ENCODE data around the gene AP2A1. TPM values are rescaled to one million over a fixed set of nuclear protein-coding genes. Genes with fewer than 3 reads are reported as not detected.

The AP2A1 gene
- total and polyA plus RNA-seq, 2 of the 13 experiments (the other 11 are each of a cell fraction or from before 2014, with no cell fraction given), result 22.7 to 39.7 TPM

- TF ChIP-seq ZNF501 (CRISPR knock-in tag; IDR thresholded peaks at IDR 0.05), result no peak
Observed at GRCh38 chr19:49782515-49782914, 15.7 kb downstream of the AP2A1 start (continued).

DNA sequence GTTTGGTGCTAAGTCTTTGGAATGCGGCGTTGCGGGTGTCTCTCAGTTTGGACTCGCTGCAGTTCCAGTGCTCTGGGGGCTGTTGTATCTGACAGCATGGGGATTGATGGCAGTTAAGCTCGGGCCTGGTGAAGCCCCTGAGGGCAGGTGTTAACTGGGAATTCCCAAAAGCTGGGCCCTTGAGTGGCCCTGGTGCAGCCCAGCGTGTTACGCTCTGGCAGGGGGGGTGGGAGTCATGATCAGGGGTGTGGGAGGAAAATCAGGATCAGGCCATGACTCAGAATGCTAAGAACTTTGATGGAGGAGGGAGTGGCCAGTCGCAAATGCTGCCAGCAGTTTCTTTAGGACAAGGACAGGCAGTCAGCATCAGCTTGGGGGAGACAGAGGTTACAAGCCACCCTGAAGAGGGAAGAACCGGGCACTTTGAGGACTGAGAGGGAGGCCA, 19.6 kb downstream of the AP2A1 start:
- DNase-seq (ENCODE audit: low spot score) (no peak), ATAC-seq (no peak), FAIRE-seq (no peak)
- Histone ChIP-seq H3K4me3 (replicated peaks in 1 of 3; ENCODE audit: insufficient read depth in 1 of 3, low read depth in 2 of 3, low read length in 3 of 3) (no peak overlapping the region), H3K4me1 (ENCODE audit: insufficient read depth, low read length) (peaks cover 6% of the 10 kb centered on the region), H3K79me2 (ENCODE audit: insufficient read depth, low read length) (no peaks in the 10 kb centered on the region), H3K27me3 (ENCODE audit: control insufficient read depth in 1 of 2, insufficient read depth in 2 of 2, low read length in 2 of 2) (no peaks in the 10 kb centered on the region), H4K20me1 (ENCODE audit: insufficient read depth, low read length) (no peaks in the 10 kb centered on the region), H2AFZ (ENCODE audit: low read length) (no peak overlapping the region), H3K9ac (ENCODE audit: insufficient read depth, low read depth, low read length) (no peak overlapping the region), H3K27ac (ENCODE audit: extremely low read length, insufficient read depth, low read length) (no peak overlapping the region), H3K9me3 (ENCODE audit: low read length) (no peaks in the 10 kb centered on the region), H3K36me3 (replicated peaks in 1 of 2; ENCODE audit: control insufficient read depth in 1 of 2, insufficient read depth in 2 of 2, low read length in 2 of 2) (peaks cover 17 to 31% of the 10 kb centered on the region in 2 experiments; a peak in 4 of 5 replicates), H3K4me2 (ENCODE audit: low read depth, low read length) (no peak overlapping the region)
- 96% methylated on average over 9 of the region's 9 CpGs for WGBS (ENCODE audit: low lambda C conversion rate)
- ChIA-PET CTCF (ENCODE audit: low intra/inter-chr PET ratio, low total read pairs) (no interaction called here), POLR2A (no interaction called here)
- in situ Hi-C loops (cut with HindIII; ENCODE audit: extremely low pct_ligation_motif_present, low pct_unique_long_range_greater_than_20kb), result no loop called here
- BruUV-seq (replicated peaks), result no TSS peak
- TF ChIP-seq RBAK (CRISPR knock-in tag; IDR thresholded peaks at IDR 0.05) (no peak), ZFP90 (CRISPR knock-in tag; IDR thresholded peaks at IDR 0.05; ENCODE audit: borderline replicate concordance) (no peak), ZNF790 (CRISPR knock-in tag; IDR thresholded peaks at IDR 0.05; ENCODE audit: borderline replicate concordance) (no peak)
- TF ChIP-seq, protein P1, sequence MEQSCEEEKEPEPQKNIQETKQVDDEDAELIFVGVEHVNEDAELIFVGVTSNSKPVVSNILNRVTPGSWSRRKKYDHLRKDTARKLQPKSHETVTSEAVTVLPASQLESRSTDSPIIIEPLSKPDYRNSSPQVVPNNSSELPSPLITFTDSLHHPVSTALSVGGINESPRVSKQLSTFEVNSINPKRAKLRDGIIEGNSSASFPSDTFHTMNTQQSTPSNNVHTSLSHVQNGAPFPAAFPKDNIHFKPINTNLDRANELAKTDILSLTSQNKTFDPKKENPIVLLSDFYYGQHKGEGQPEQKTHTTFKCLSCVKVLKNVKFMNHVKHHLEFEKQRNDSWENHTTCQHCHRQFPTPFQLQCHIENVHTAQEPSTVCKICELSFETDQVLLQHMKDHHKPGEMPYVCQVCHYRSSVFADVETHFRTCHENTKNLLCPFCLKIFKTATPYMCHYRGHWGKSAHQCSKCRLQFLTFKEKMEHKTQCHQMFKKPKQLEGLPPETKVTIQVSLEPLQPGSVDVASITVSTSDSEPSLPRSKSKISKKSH (CRISPR knock-in tag; IDR thresholded peaks at IDR 0.05; ENCODE audit: borderline replicate concordance), result no peak
- intact Hi-C loops (cut with micrococcal nuclease; ENCODE audit: unreplicated experiment), result no loop called here

- Histone ChIP-seq H4K20me1 (ENCODE audit: insufficient read depth, low read length) (no peaks in the 10 kb centered on the region), H3K9me3 (ENCODE audit: low read length) (no peaks in the 10 kb centered on the region), H3K4me2 (ENCODE audit: low read depth, low read length) (no peak overlapping the region), H3K4me3 (replicated peaks in 1 of 3; ENCODE audit: insufficient read depth in 1 of 3, low read depth in 2 of 3, low read length in 3 of 3) (no peak overlapping the region), H3K27ac (ENCODE audit: extremely low read length, insufficient read depth, low read length) (no peak overlapping the region), H3K27me3 (ENCODE audit: control insufficient read depth in 1 of 2, insufficient read depth in 2 of 2, low read length in 2 of 2) (no peaks in the 10 kb centered on the region), H2AFZ (ENCODE audit: low read length) (no peak overlapping the region), H3K79me2 (ENCODE audit: insufficient read depth, low read length) (no peaks in the 10 kb centered on the region), H3K4me1 (ENCODE audit: insufficient read depth, low read length) (no peaks in the 10 kb centered on the region), H3K36me3 (replicated peaks in 1 of 2; ENCODE audit: control insufficient read depth in 1 of 2, insufficient read depth in 2 of 2, low read length in 2 of 2) (peaks cover 19 to 32% of the 10 kb centered on the region in 2 experiments; a peak in 4 of 5 replicates), H3K9ac (ENCODE audit: insufficient read depth, low read depth, low read length) (no peak overlapping the region)
- DNase-seq (ENCODE audit: low spot score) (no peak), FAIRE-seq (no peak), ATAC-seq (no peak)
- in situ Hi-C loops (cut with HindIII; ENCODE audit: extremely low pct_ligation_motif_present, low pct_unique_long_range_greater_than_20kb) (no loop called here), intact Hi-C loops (cut with micrococcal nuclease; ENCODE audit: unreplicated experiment) (no loop called here)
- BruUV-seq (replicated peaks), result no TSS peak
- 96% methylated on average over 5 of the region's 5 CpGs for WGBS (ENCODE audit: low lambda C conversion rate)
- POLR2A ChIA-PET, result no interaction called here
- CTCF ChIA-PET (ENCODE audit: low intra/inter-chr PET ratio, low total read pairs), result no interaction called here
- TF ChIP-seq ATRX (CRISPR knock-in tag; IDR thresholded peaks at IDR 0.05; ENCODE audit: borderline replicate concordance), result no peak
- no peak for TF ChIP-seq JUN (CRISPR knock-in tag; IDR thresholded peaks at IDR 0.05)
- TF ChIP-seq ZNF263 (CRISPR knock-in tag; IDR thresholded peaks at IDR 0.05), result no peak
- TF ChIP-seq MZF1 (CRISPR knock-in tag; IDR thresholded peaks at IDR 0.05; ENCODE audit: borderline replicate concordance), result no peak
- TF ChIP-seq, protein P2, sequence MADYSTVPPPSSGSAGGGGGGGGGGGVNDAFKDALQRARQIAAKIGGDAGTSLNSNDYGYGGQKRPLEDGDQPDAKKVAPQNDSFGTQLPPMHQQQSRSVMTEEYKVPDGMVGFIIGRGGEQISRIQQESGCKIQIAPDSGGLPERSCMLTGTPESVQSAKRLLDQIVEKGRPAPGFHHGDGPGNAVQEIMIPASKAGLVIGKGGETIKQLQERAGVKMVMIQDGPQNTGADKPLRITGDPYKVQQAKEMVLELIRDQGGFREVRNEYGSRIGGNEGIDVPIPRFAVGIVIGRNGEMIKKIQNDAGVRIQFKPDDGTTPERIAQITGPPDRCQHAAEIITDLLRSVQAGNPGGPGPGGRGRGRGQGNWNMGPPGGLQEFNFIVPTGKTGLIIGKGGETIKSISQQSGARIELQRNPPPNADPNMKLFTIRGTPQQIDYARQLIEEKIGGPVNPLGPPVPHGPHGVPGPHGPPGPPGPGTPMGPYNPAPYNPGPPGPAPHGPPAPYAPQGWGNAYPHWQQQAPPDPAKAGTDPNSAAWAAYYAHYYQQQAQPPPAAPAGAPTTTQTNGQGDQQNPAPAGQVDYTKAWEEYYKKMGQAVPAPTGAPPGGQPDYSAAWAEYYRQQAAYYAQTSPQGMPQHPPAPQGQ (CRISPR knock-in tag; IDR thresholded peaks at IDR 0.05; ENCODE audit: borderline replicate concordance), result no peak
- no peak for TF ChIP-seq ZNF816 (CRISPR knock-in tag; IDR thresholded peaks at IDR 0.05; ENCODE audit: borderline replicate concordance)
Observed at GRCh38 chr19:49787746-49788145, 20.9 kb downstream of the AP2A1 start.
